Tibial nerve (tissue), 3 donors: Measurements from ENCODE around the gene SKAP2.

Source experiments
- POLR2A ChIP-seq, 2 donors: fragments of 450-650 bp; IDR thresholded peaks; one replicate each; pipeline ENCODE4 v1.6.1; 2017; ENCODE audit warnings: antibody characterized with exemption in 2 of 2, mild to moderate bottlenecking in 2 of 2, moderate library complexity in 2 of 2
- TF ChIP-seq, protein P1 (sequence below), 5 experiments: fragments of 200-600 bp in 3 of 5; fragments of 450-650 bp in 2 of 5; sonication (generic) in 3 of 5; IDR thresholded peaks; one replicate each; pipeline ENCODE4 v1.5.1; 2016 to 2019; ENCODE audit warnings: antibody characterized with exemption in 5 of 5, mild to moderate bottlenecking in 3 of 5, moderate library complexity in 2 of 5

DNA sequence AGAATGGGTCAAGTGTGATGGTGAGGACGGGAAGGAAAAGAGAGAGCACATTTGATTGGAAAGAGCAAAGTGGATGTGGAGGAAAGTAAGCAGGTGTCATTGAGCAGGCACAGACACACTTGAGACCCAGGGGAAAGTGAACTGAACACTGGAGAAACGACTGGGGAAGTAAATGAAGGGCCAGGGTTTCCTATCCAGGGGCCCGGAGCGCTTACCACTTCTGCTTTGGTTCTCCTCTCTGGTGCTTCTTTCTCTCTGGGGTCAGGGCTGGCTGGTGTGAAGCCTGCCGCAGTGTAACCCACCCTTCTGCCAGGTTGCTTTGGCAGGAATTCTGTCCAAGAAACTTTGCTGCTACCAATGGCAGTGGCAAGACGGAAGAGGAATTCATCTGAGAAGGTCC, 219.3 kb downstream of the SKAP2 start:
- TF ChIP-seq, protein P1, sequence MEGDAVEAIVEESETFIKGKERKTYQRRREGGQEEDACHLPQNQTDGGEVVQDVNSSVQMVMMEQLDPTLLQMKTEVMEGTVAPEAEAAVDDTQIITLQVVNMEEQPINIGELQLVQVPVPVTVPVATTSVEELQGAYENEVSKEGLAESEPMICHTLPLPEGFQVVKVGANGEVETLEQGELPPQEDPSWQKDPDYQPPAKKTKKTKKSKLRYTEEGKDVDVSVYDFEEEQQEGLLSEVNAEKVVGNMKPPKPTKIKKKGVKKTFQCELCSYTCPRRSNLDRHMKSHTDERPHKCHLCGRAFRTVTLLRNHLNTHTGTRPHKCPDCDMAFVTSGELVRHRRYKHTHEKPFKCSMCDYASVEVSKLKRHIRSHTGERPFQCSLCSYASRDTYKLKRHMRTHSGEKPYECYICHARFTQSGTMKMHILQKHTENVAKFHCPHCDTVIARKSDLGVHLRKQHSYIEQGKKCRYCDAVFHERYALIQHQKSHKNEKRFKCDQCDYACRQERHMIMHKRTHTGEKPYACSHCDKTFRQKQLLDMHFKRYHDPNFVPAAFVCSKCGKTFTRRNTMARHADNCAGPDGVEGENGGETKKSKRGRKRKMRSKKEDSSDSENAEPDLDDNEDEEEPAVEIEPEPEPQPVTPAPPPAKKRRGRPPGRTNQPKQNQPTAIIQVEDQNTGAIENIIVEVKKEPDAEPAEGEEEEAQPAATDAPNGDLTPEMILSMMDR (IDR thresholded peaks at IDR 0.05): no peak
- TF ChIP-seq POLR2A (IDR thresholded peaks at IDR 0.05): no peak
